ENCODE data around the gene TMEM184B. TPM values are rescaled to one million over a fixed set of nuclear protein-coding genes. Genes with fewer than 3 reads are reported as not detected.

Gene TMEM184B
- total and polyA plus RNA-seq, 5 donors from 2014 or later: 7.2 to 31.3 (median 7.8) TPM

Other genes starting within 250 kb of the TMEM184B start
- gene PICK1, start 215.6 kb downstream of the TMEM184B start, total RNA-seq: 23.0 TPM
- 1 to 10 TPM; 4.5 to 7.3 (median 6.8) TPM for gene PICK1, start 215.6 kb downstream of the TMEM184B start, polyA plus RNA-seq
- gene SLC16A8, start 188.8 kb downstream of the TMEM184B start, total RNA-seq: not detected
- gene SLC16A8, start 188.8 kb downstream of the TMEM184B start, polyA plus RNA-seq: not detected
- gene BAIAP2L2, start 162.3 kb downstream of the TMEM184B start, total RNA-seq: 1.2 TPM
- gene BAIAP2L2, start 162.3 kb downstream of the TMEM184B start, polyA plus RNA-seq: not detected
- 137 TPM for gene PLA2G6, start 91.2 kb downstream of the TMEM184B start, total RNA-seq
- 1 to 10 TPM; 2.6 to 6.9 (median 5.4) TPM for gene PLA2G6, start 91.2 kb downstream of the TMEM184B start, polyA plus RNA-seq
- 39.4 TPM for gene MAFF, start 71.0 kb downstream of the TMEM184B start, total RNA-seq
- 1 to 10 TPM; 1.4 to 2.4 (median 2.0) TPM for gene MAFF, start 71.0 kb downstream of the TMEM184B start, polyA plus RNA-seq
- gene CSNK1E, start 44.4 kb upstream of the TMEM184B start, total RNA-seq: 154 TPM
- 10 to 100 TPM in 2 of 4 donors, 1 to 10 TPM in 2; 7.4 to 12.4 (median 9.5) TPM for gene CSNK1E, start 44.4 kb upstream of the TMEM184B start, polyA plus RNA-seq
- not detected for gene KCNJ4, start 182.2 kb upstream of the TMEM184B start, total RNA-seq
- gene KCNJ4, start 182.2 kb upstream of the TMEM184B start, polyA plus RNA-seq: not detected
- gene KDELR3, start 195.1 kb upstream of the TMEM184B start, total RNA-seq: not detected
- gene KDELR3, start 195.1 kb upstream of the TMEM184B start, polyA plus RNA-seq: under 1 TPM in 3 of 4 donors, not detected in 1; 0.38 to 0.71 (median 0.42) TPM
- gene DDX17, start 233.3 kb upstream of the TMEM184B start, total RNA-seq: 658 TPM
- gene DDX17, start 233.3 kb upstream of the TMEM184B start, polyA plus RNA-seq: 10 to 100 TPM; 36.5 to 45.7 (median 41.3) TPM

All from CD4-positive, CD25-positive, alpha-beta regulatory T cell (primary cell).